Kidney tubule cell (primary cell): ENCODE measurements around the gene SENP5.
A peak's percentile ranks its signal among the peaks of the same experiment; 100 is the strongest.

ENCODE experiments used
- DNase-seq: peaks from one replicate; pipeline ENCODE4 v3.0.0-alpha.2; 2018; ENCODE audit warnings: low spot score

SENP5 gene

GRCh38 chr3:196889844-196890708 lies 22.4 kb downstream of the SENP5 start:
- DNase-seq: no peak

GRCh38 chr3:196894557-196895295 lies 27.0 kb downstream of the SENP5 start:
- DNase-seq: no peak

GRCh38 chr3:196896229-196896628 lies 28.5 kb downstream of the SENP5 start:
- no peak for DNase-seq

GRCh38 chr3:196901768-196902167 lies 34.0 kb downstream of the SENP5 start:
- no peak for DNase-seq

- DNase-seq: no peak
Observed at GRCh38 chr3:196902296-196902695, 34.6 kb downstream of the SENP5 start.

GRCh38 chr3:196903740-196904139 lies 36.0 kb downstream of the SENP5 start:
- no peak for DNase-seq

- no peak for DNase-seq
Observed at GRCh38 chr3:196914866-196915265, 47.1 kb downstream of the SENP5 start.

GRCh38 chr3:196915375-196915774 lies 47.7 kb downstream of the SENP5 start:
- no peak for DNase-seq

- no peak for DNase-seq
Observed at GRCh38 chr3:196916221-196916620, 48.5 kb downstream of the SENP5 start.

GRCh38 chr3:196916995-196917394 lies 49.3 kb downstream of the SENP5 start:
- DNase-seq: no peak

GRCh38 chr3:196918968-196919367 lies 51.2 kb downstream of the SENP5 start:
- DNase-seq: no peak

GRCh38 chr3:196920733-196921132 lies 53.0 kb downstream of the SENP5 start:
- DNase-seq: no peak

- no peak for DNase-seq
Observed at GRCh38 chr3:196927571-196928453, 60.1 kb downstream of the SENP5 start.

GRCh38 chr3:196931157-196931556 lies 63.4 kb downstream of the SENP5 start:
- no peak for DNase-seq

GRCh38 chr3:196931828-196932587 lies 64.3 kb downstream of the SENP5 start:
- DNase-seq: no peak

GRCh38 chr3:196932600-196932999 lies 64.9 kb downstream of the SENP5 start:
- DNase-seq: no peak

- DNase-seq: no peak
Observed at GRCh38 chr3:196936288-196936687, 68.6 kb downstream of the SENP5 start.

GRCh38 chr3:196938124-196938523 lies 70.4 kb downstream of the SENP5 start:
- no peak for DNase-seq

GRCh38 chr3:196938576-196938975 lies 70.9 kb downstream of the SENP5 start:
- DNase-seq: no peak

GRCh38 chr3:196941729-196942225 lies 74.1 kb downstream of the SENP5 start:
- DNase-seq: no peak

GRCh38 chr3:196942226-196942914 lies 74.7 kb downstream of the SENP5 start, which contains the start of gene NCBP2:
NCBP2 (minus strand) TSS chr3:196942528; CDS start chr3:196942503, 25 bp downstream.
- DNase-seq: peak; percentile 99
